Left ventricle myocardium inferior (tissue), 1 donor: ENCODE results near the gene KAZN. TPM values are rescaled to one million over a fixed set of nuclear protein-coding genes. Genes with fewer than 3 reads are reported as not detected.
A peak's percentile ranks its signal among the peaks of the same experiment; 100 is the strongest.

Source experiments
- DNase-seq: peaks from one replicate; pipeline ENCODE4 v3.0.0-alpha.2; 2020
- H3K27ac ChIP-seq: fragments of 200-600 bp; replicated peaks from 2 replicates; pipeline ENCODE4 v1.8.0; 2021
- H3K27me3 ChIP-seq: fragments of 200-600 bp; 2 replicates; pipeline ENCODE4 v1.8.0; 2021; ENCODE audit warnings: low read depth
- H3K36me3 ChIP-seq: fragments of 200-600 bp; 2 replicates; pipeline ENCODE4 v1.8.0; 2021
- H3K4me1 ChIP-seq: fragments of 200-600 bp; 2 replicates; pipeline ENCODE4 v1.8.0; 2021
- H3K4me3 ChIP-seq: fragments of 200-600 bp; 2 replicates; pipeline ENCODE4 v1.8.0; 2021; ENCODE audit warnings: mild to moderate bottlenecking, moderate library complexity
- H3K9me3 ChIP-seq: fragments of 200-600 bp; replicated peaks from 2 replicates; pipeline ENCODE4 v1.8.0; 2021
- intact Hi-C: fragments of 100-400 bp; cut with micrococcal nuclease; formaldehyde crosslinking; loops from one replicate; pipeline ENCODE4 v1.11.0; 2022
- total RNA-seq: library from RNA; stranded (reverse); fragmentation: NEBNext Ultra II Directional; extraction: Animal tissue kit (Norgen Biotek cat#: 25700); gene quantifications from one replicate; pipeline ENCODE4 v1.2.1, GENCODE V29; 2021
- TF ChIP-seq, protein P1 (sequence below): fragments of 200-600 bp; IDR thresholded peaks from 2 replicates; pipeline ENCODE4 v1.8.0; 2021; ENCODE audit warnings: antibody characterized with exemption, mild to moderate bottlenecking, borderline replicate concordance
- donor health status: DM: no; HTN: yes; CAD: no; lungs with severe emphysema.

KAZN gene
- total RNA-seq, 1 donor from 2014 or later, result 2.2 TPM

GRCh38 chr1:15125101-15125745 lies 526.7 kb downstream of the KAZN start:
- no peak overlapping the region for H3K27ac ChIP-seq
- no peaks in the 10 kb centered on the region for H3K36me3 ChIP-seq
- peaks cover 7% of the 10 kb centered on the region for H3K9me3 ChIP-seq
- no peaks in the 10 kb centered on the region for H3K27me3 ChIP-seq
- DNase-seq, result no peak
- no peak overlapping the region for H3K4me3 ChIP-seq
- no peaks in the 10 kb centered on the region for H3K4me1 ChIP-seq
- intact Hi-C loops, result loop anchor here (5.0 to 10.0 kb wide), 2 partner anchors 90 to 147 kb away; no protein-coding TSS in a partner anchor
- TF ChIP-seq, protein P1, sequence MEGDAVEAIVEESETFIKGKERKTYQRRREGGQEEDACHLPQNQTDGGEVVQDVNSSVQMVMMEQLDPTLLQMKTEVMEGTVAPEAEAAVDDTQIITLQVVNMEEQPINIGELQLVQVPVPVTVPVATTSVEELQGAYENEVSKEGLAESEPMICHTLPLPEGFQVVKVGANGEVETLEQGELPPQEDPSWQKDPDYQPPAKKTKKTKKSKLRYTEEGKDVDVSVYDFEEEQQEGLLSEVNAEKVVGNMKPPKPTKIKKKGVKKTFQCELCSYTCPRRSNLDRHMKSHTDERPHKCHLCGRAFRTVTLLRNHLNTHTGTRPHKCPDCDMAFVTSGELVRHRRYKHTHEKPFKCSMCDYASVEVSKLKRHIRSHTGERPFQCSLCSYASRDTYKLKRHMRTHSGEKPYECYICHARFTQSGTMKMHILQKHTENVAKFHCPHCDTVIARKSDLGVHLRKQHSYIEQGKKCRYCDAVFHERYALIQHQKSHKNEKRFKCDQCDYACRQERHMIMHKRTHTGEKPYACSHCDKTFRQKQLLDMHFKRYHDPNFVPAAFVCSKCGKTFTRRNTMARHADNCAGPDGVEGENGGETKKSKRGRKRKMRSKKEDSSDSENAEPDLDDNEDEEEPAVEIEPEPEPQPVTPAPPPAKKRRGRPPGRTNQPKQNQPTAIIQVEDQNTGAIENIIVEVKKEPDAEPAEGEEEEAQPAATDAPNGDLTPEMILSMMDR, result no peak

- Histone ChIP-seq H3K4me3 (no peak overlapping the region), H3K9me3 (peaks cover 10% of the 10 kb centered on the region), H3K36me3 (no peaks in the 10 kb centered on the region), H3K4me1 (no peaks in the 10 kb centered on the region), H3K27me3 (no peaks in the 10 kb centered on the region), H3K27ac (no peak overlapping the region)
- intact Hi-C loops, result loop anchor here (5.0 to 10.0 kb wide), 2 partner anchors 87 to 144 kb away; no protein-coding TSS in a partner anchor
- TF ChIP-seq, protein P1, result no peak
- no peak for DNase-seq
Measured at GRCh38 chr1:15128077-15128476, 529.6 kb downstream of the KAZN start.

- intact Hi-C loops, result loop anchor here (5.0 to 10.0 kb wide), 2 partner anchors 86 to 144 kb away; no protein-coding TSS in a partner anchor
- TF ChIP-seq, protein P1, result peak; percentile 92
- no peaks in the 10 kb centered on the region for H3K36me3 ChIP-seq
- no peak overlapping the region for H3K4me3 ChIP-seq
- peaks cover 10% of the 10 kb centered on the region for H3K9me3 ChIP-seq
- H3K4me1 ChIP-seq, result no peaks in the 10 kb centered on the region
- peaks cover under 1% of the 10 kb centered on the region for H3K27me3 ChIP-seq
- H3K27ac ChIP-seq, result no peak overlapping the region
- DNase-seq, result peak; percentile 68
Measured at GRCh38 chr1:15128520-15129313, 530.2 kb downstream of the KAZN start.

DNA sequence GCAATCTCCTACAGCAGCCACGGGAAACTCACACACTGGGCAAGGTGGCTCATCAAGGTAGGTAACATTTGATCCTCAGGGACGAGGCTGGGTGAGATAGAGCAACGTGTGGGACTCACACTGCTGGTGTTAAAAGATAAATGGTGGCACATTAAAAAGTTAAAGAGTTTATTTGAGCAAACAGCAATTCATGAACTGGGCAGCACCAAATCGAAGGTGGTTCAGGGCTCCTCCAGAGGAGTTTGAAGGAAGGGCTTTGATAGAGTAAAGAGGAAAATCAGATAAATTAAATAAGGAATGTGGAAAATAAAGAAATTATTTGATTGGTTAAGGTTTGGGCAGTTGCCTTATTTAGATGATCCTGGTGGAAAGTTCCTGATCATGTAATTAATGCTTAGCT lies 531.5 kb downstream of the KAZN start:
- no peaks in the 10 kb centered on the region for H3K4me1 ChIP-seq
- no peak overlapping the region for H3K27ac ChIP-seq
- no peak for DNase-seq
- peaks cover 10% of the 10 kb centered on the region for H3K9me3 ChIP-seq
- H3K27me3 ChIP-seq, result peaks cover 10% of the 10 kb centered on the region
- no peak overlapping the region for H3K4me3 ChIP-seq
- TF ChIP-seq, protein P1, result no peak
- intact Hi-C loops, result loop anchor here (5.0 to 10.0 kb wide), 2 partner anchors 85 to 142 kb away; no protein-coding TSS in a partner anchor
- no peaks in the 10 kb centered on the region for H3K36me3 ChIP-seq

DNA sequence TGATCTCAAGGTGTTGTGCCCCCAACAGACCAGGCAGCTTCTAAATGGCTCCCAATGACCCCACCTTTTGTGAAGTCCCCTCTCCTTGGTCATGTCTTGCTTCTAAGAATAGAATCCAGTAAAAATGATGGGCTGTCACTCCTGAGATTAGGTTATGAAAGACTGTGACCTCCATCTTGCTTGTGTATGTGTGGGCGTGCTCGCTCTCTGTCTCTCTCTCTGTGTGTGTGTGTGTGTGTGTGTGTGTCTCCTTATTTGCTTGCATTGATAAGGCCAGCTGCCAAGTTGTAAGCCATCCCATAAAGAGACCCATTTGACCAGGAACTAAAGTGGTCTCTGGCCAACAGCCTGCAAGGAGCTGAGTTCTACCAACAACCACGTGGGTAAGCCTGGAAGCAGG lies 532.1 kb downstream of the KAZN start:
- TF ChIP-seq, protein P1, result no peak
- peaks cover 10% of the 10 kb centered on the region for H3K9me3 ChIP-seq
- peaks cover 10% of the 10 kb centered on the region for H3K27me3 ChIP-seq
- no peak overlapping the region for H3K27ac ChIP-seq
- H3K36me3 ChIP-seq, result no peaks in the 10 kb centered on the region
- no peaks in the 10 kb centered on the region for H3K4me1 ChIP-seq
- intact Hi-C loops, result no loop called here
- no peak overlapping the region for H3K4me3 ChIP-seq
- no peak for DNase-seq
